Measurements from ENCODE around the gene CORO2A. TPM values are rescaled to one million over a fixed set of nuclear protein-coding genes. Genes with fewer than 3 reads are reported as not detected.

The CORO2A gene
- total and polyA plus RNA-seq, 2 of the 8 experiments (the other 6 are each of a cell fraction or from before 2014, with no cell fraction given) = 13.7 to 27.9 TPM

DNA sequence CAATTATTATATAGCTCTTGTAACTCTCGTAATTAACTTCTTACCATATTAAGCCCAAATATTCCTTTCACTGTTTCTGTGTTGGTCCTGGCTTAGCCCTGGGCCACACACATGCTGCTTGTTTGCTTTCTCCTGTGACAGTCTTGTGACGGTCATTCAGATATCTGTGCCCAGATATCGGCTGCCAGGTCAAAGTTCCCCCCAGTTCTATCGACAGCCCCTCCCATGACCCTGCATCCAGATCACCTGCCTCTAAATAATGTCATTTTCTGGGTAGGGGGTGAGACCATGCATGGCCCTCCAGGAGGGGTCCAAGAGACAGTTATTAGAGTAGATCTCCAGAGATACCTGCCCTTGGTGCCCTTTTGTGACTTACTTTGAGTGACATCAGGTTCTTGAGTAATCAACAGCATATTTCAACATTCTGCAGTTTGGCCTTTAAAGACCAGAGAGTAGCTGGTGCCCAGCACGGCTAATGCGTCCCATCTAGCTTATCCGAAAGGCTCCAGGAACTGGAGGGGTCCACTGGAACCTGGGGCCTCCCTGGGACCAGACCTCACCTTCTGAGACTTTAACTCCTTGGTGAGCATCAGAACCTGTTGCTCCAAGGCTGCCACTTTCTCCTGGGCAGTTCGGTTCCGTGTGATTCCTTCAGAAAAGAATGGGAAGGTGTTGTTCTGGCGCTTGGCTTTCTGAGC is 36.1 kb upstream of the CORO2A start:
- no peak overlapping the region for H3K4me2 ChIP-seq (ENCODE audit: insufficient read depth in 1 of 2, low read depth in 2 of 2, low read length in 2 of 2)
- H4K20me1 ChIP-seq (replicated peaks in 1 of 2; ENCODE audit: control insufficient read depth in 1 of 2, insufficient read depth in 2 of 2, low read length in 2 of 2) = no peaks in the 10 kb centered on the region
- no peak overlapping the region for H3K23ac ChIP-seq (ENCODE audit: insufficient read length)
- no peak overlapping the region for H4K91ac ChIP-seq (replicated peaks; ENCODE audit: insufficient read length, low read length)
- H3K4ac ChIP-seq (replicated peaks; ENCODE audit: insufficient read length, low read depth, low read length) = no peak overlapping the region
- no peaks in the 10 kb centered on the region for H3K23me2 ChIP-seq (ENCODE audit: low read depth, low read length)
- no peaks in the 10 kb centered on the region for H3K4me1 ChIP-seq (replicated peaks in 1 of 4; ENCODE audit: control insufficient read depth in 3 of 4, insufficient read depth in 4 of 4, low read length in 3 of 4)
- H2AK5ac ChIP-seq (ENCODE audit: low read depth, low read length) = no peak overlapping the region
- H4K5ac ChIP-seq (ENCODE audit: insufficient read length, low read depth, low read length) = no peak overlapping the region
- no peaks in the 10 kb centered on the region for H3K79me1 ChIP-seq (ENCODE audit: low read depth, low read length)
- ChIA-PET POLR2A (ENCODE audit: partially characterized antibody) (no interaction called here), CTCF (ENCODE audit: partially characterized antibody) (interaction anchor here (0.9 to 3.5 kb wide), 8 partner anchors 12 to 110 kb away, joined by 3 to 18 read pairs (median 4); partner anchors contain the start of gene TRIM14)
- no peak overlapping the region for H3K56ac ChIP-seq (replicated peaks; ENCODE audit: insufficient read length, low read depth, low read length)
- H2BK12ac ChIP-seq (ENCODE audit: low read depth, low read length) = no peak overlapping the region
- H2BK20ac ChIP-seq (ENCODE audit: low read length) = no peak overlapping the region
- no peak overlapping the region for H4K8ac ChIP-seq (ENCODE audit: extremely low read depth, insufficient read depth, low read length)
- no peak overlapping the region for H3K9ac ChIP-seq (replicated peaks in 1 of 4; ENCODE audit: extremely low read depth in 1 of 4, low read depth in 3 of 4, low read length in 3 of 4)
- 86% methylated on average over 10 of the region's 10 CpGs; no CpG with 5 or more reads in 1 of the 2 experiments for WGBS, 2 experiments (ENCODE audit: extremely low coverage in 1 of 2, insufficient coverage in 1 of 2, insufficient read length in 1 of 2, insufficient replicate concordance in 2 of 2, low coverage in 1 of 2, low lambda C conversion rate in 2 of 2, missing lambda C conversion rate in 1 of 2)
- FAIRE-seq = no peak
- no peaks in the 10 kb centered on the region for H3K79me2 ChIP-seq (ENCODE audit: control insufficient read depth in 1 of 2, insufficient read depth in 2 of 2, low read length in 2 of 2)
- H3K9me3 ChIP-seq (ENCODE audit: insufficient read depth in 2 of 2, low read depth in 1 of 2, low read length in 1 of 2) = no peaks in the 10 kb centered on the region
- no peak overlapping the region for H3K4me3 ChIP-seq (ENCODE audit: extremely low read depth in 1 of 4, insufficient read depth in 2 of 4, low read depth in 3 of 4, low read length in 4 of 4)
- H3K27ac ChIP-seq (ENCODE audit: low read depth, low read length) = no peak overlapping the region
- no peak overlapping the region for H2BK120ac ChIP-seq (replicated peaks; ENCODE audit: low read depth, low read length)
- H3K36me3 ChIP-seq (ENCODE audit: control insufficient read depth in 2 of 4, insufficient read depth in 4 of 4, low read length in 3 of 4) = peaks cover 2 to 19% (median 3%) of the 10 kb centered on the region in 4 experiments; a peak in 4 of 8 replicates
- no peak overlapping the region for H2BK15ac ChIP-seq (ENCODE audit: low read length)
- no peak overlapping the region for H2BK5ac ChIP-seq (ENCODE audit: low read depth, low read length)
- DNase-seq (ENCODE audit: low read depth in 1 of 2, low spot score in 2 of 2) = no peak
- no peak overlapping the region for H2AFZ ChIP-seq (ENCODE audit: low read length)
- H3K18ac ChIP-seq (ENCODE audit: extremely low read depth, low read length) = no peak overlapping the region
- no peaks in the 10 kb centered on the region for H3K27me3 ChIP-seq (replicated peaks in 1 of 4; ENCODE audit: control insufficient read depth in 3 of 4, extremely low read depth in 1 of 4, insufficient read depth in 3 of 4, low read length in 3 of 4)
- H3K14ac ChIP-seq (ENCODE audit: insufficient read length) = no peak overlapping the region
- TF ChIP-seq CBX8 (IDR thresholded peaks at IDR 0.05; ENCODE audit: borderline replicate concordance, low read depth, low read length) (no peak), HDAC2 (IDR thresholded peaks at IDR 0.05; ENCODE audit: borderline replicate concordance in 1 of 2, low read depth in 2 of 2, low read length in 2 of 2) (no peak), POLR2A (IDR thresholded peaks at IDR 0.05; ENCODE audit: control extremely low read depth in 1 of 2, low read depth in 2 of 2, low read length in 2 of 2) (no peak), POLR2AphosphoS5 (IDR thresholded peaks at IDR 0.05; ENCODE audit: low read depth, low read length) (no peak), HDAC6 (IDR thresholded peaks at IDR 0.05; ENCODE audit: low read depth, low read length) (no peak), EGR1 (IDR thresholded peaks at IDR 0.05; ENCODE audit: borderline replicate concordance, low read depth, low read length) (no peak), SUZ12 (IDR thresholded peaks at IDR 0.05; ENCODE audit: low read length) (no peak), JUN (IDR thresholded peaks at IDR 0.05; ENCODE audit: low read depth, low read length) (no peak), TBP (IDR thresholded peaks at IDR 0.05; ENCODE audit: low read depth, low read length) (no peak), CREB1 (IDR thresholded peaks at IDR 0.05) (no peak), ZNF274 (IDR thresholded peaks at IDR 0.05; ENCODE audit: borderline replicate concordance, extremely low read depth, low read length) (no peak), KDM5A (IDR thresholded peaks at IDR 0.05; ENCODE audit: low read length) (no peak)
- TF ChIP-seq, protein P1, sequence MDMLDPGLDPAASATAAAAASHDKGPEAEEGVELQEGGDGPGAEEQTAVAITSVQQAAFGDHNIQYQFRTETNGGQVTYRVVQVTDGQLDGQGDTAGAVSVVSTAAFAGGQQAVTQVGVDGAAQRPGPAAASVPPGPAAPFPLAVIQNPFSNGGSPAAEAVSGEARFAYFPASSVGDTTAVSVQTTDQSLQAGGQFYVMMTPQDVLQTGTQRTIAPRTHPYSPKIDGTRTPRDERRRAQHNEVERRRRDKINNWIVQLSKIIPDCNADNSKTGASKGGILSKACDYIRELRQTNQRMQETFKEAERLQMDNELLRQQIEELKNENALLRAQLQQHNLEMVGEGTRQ (IDR thresholded peaks at IDR 0.05; ENCODE audit: low read length) = no peak
